ENCODE results near the gene ZSWIM4. TPM values are rescaled to one million over a fixed set of nuclear protein-coding genes. Genes with fewer than 3 reads are reported as not detected.
A peak's percentile ranks its signal among the peaks of the same experiment; 100 is the strongest.

ZSWIM4 gene
- polyA plus RNA-seq, 1 donor from 2014 or later: 4.7 TPM

DNA sequence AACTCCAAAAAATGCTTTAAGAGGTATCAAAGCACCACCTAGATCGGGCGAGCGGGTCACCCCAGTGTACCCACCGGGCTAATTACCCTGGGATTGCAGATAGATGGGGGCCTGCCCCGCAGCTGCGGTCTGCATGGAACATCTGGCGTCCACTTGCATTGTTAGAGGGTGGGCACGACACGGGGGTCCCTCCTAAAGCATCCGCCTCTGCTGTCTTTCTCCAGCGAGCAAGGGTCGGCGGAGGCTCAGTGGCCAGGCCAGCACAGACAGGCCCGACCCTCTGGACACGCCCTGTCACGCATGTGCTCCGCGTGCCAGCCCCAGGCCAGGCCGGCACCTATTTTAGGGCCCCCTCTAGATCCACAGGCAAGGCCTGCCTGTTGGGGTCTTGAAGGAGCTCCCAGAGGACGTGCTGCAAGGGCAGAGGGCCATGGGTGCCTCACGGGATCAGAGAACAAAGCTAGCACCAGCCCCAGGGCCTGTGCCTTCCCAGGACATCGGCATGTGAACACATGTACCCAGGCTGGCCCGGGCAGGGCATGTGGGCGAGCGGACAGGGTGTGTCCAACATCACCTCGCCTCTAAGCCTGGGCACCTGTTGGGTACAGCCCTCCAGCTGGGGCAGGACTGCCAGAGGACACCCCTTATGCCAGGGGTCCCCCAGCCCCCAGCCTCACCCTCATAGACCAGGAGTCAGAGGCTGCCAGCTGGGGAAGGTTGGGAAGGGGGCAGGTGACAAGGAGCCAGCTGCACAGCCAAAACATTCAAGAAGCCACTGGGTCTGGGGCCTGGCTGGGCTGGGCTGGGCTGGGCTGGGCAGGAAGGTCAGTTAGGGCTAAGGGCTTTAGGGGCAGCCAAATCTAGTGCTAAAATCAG lies 46.1 kb downstream of the ZSWIM4 start:
- TF ChIP-seq TAF1 (IDR thresholded peaks at IDR 0.05; ENCODE audit: low read depth) (no peak), RAD21 (conservative IDR thresholded peaks at IDR 0.05) (no peak), SMC3 (conservative IDR thresholded peaks at IDR 0.05; ENCODE audit: poor library complexity) (no peak), EZH2 (IDR thresholded peaks at IDR 0.05; ENCODE audit: borderline replicate concordance, insufficient read depth, low read length, poor library complexity, severe bottlenecking) (no peak), REST (IDR thresholded peaks at IDR 0.05; ENCODE audit: borderline replicate concordance) (no peak), MXI1 (conservative IDR thresholded peaks at IDR 0.05; ENCODE audit: poor library complexity, severe bottlenecking) (no peak), EP300 (conservative IDR thresholded peaks at IDR 0.05; ENCODE audit: poor library complexity, severe bottlenecking) (no peak), POLR2AphosphoS5 (IDR thresholded peaks at IDR 0.05) (no peak)
- TF ChIP-seq, protein P1, sequence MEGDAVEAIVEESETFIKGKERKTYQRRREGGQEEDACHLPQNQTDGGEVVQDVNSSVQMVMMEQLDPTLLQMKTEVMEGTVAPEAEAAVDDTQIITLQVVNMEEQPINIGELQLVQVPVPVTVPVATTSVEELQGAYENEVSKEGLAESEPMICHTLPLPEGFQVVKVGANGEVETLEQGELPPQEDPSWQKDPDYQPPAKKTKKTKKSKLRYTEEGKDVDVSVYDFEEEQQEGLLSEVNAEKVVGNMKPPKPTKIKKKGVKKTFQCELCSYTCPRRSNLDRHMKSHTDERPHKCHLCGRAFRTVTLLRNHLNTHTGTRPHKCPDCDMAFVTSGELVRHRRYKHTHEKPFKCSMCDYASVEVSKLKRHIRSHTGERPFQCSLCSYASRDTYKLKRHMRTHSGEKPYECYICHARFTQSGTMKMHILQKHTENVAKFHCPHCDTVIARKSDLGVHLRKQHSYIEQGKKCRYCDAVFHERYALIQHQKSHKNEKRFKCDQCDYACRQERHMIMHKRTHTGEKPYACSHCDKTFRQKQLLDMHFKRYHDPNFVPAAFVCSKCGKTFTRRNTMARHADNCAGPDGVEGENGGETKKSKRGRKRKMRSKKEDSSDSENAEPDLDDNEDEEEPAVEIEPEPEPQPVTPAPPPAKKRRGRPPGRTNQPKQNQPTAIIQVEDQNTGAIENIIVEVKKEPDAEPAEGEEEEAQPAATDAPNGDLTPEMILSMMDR (IDR thresholded peaks at IDR 0.05; ENCODE audit: poor library complexity, severe bottlenecking): no peak
- H2AFZ ChIP-seq (ENCODE audit: low read depth, low read length): no peak overlapping the region
- H3K79me2 ChIP-seq (replicated peaks; ENCODE audit: insufficient read depth, low read length): no peaks in the 10 kb centered on the region
- no peak overlapping the region for H3K9ac ChIP-seq (ENCODE audit: low read length)
- no peak overlapping the region for H3K4me2 ChIP-seq (ENCODE audit: low read length)
- H3K9me3 ChIP-seq (ENCODE audit: low read length): no peaks in the 10 kb centered on the region
- no peak overlapping the region for H3K4me3 ChIP-seq (ENCODE audit: low read length)
- H3F3A ChIP-seq (ENCODE audit: insufficient read depth, low read length, poor library complexity, severe bottlenecking): no peaks in the 10 kb centered on the region
- no peaks in the 10 kb centered on the region for H3K9me2 ChIP-seq (ENCODE audit: insufficient read depth, low read length)
- H3K36me3 ChIP-seq (ENCODE audit: insufficient read depth, low read length): no peaks in the 10 kb centered on the region
- H3K27ac ChIP-seq (ENCODE audit: low read length): no peak overlapping the region
- H3K27me3 ChIP-seq (ENCODE audit: insufficient read depth, low read depth, low read length): peaks cover 11% of the 10 kb centered on the region
- no peaks in the 10 kb centered on the region for H4K20me1 ChIP-seq (ENCODE audit: insufficient read depth)

DNA sequence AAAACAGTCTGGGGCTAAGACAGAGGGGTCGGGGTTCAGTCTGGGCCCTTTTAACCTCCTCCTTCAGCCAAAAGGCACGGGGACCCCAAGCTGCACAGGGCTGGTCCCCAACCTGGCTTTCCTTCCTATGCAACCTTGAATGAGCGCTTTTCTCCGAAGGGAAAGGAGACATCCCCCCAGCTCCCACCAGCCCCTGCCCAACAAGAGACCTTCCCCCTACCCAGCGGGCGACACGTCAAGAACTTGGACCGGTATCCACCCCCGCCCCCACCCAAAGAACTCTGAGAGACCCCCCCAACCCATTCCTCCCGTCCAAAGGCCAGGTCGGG lies 46.7 kb downstream of the ZSWIM4 start:
- Histone ChIP-seq H3K9me2 (ENCODE audit: insufficient read depth, low read length) (no peaks in the 10 kb centered on the region), H3F3A (ENCODE audit: insufficient read depth, low read length, poor library complexity, severe bottlenecking) (no peaks in the 10 kb centered on the region), H3K27ac (ENCODE audit: low read length) (no peak overlapping the region), H3K9me3 (ENCODE audit: low read length) (no peaks in the 10 kb centered on the region), H3K27me3 (ENCODE audit: insufficient read depth, low read depth, low read length) (peaks cover 11% of the 10 kb centered on the region), H3K9ac (ENCODE audit: low read length) (no peak overlapping the region), H3K4me3 (ENCODE audit: low read length) (peak overlapping the region; percentile 50), H2AFZ (ENCODE audit: low read depth, low read length) (no peak overlapping the region), H3K79me2 (replicated peaks; ENCODE audit: insufficient read depth, low read length) (no peaks in the 10 kb centered on the region), H4K20me1 (ENCODE audit: insufficient read depth) (no peaks in the 10 kb centered on the region), H3K4me2 (ENCODE audit: low read length) (no peak overlapping the region), H3K36me3 (ENCODE audit: insufficient read depth, low read length) (no peaks in the 10 kb centered on the region)
- TF ChIP-seq SMC3 (conservative IDR thresholded peaks at IDR 0.05; ENCODE audit: poor library complexity) (no peak), POLR2AphosphoS5 (IDR thresholded peaks at IDR 0.05) (no peak), EZH2 (IDR thresholded peaks at IDR 0.05; ENCODE audit: borderline replicate concordance, insufficient read depth, low read length, poor library complexity, severe bottlenecking) (no peak), TAF1 (IDR thresholded peaks at IDR 0.05; ENCODE audit: low read depth) (no peak), REST (IDR thresholded peaks at IDR 0.05; ENCODE audit: borderline replicate concordance) (no peak), MXI1 (conservative IDR thresholded peaks at IDR 0.05; ENCODE audit: poor library complexity, severe bottlenecking) (no peak), EP300 (conservative IDR thresholded peaks at IDR 0.05; ENCODE audit: poor library complexity, severe bottlenecking) (no peak), RAD21 (conservative IDR thresholded peaks at IDR 0.05) (no peak)
- TF ChIP-seq, protein P1 (IDR thresholded peaks at IDR 0.05; ENCODE audit: poor library complexity, severe bottlenecking): no peak

Measured in neural cell (in vitro differentiated cells).